Thyroid gland (tissue), 4 donors: ENCODE measurements around the gene PDE1C.

Source experiments
- POLR2A ChIP-seq, 2 donors: fragments of 450-650 bp; IDR thresholded peaks; one replicate each; pipeline ENCODE4 v1.6.1; 2017; ENCODE audit warnings: antibody characterized with exemption in 2 of 2, mild to moderate bottlenecking in 2 of 2, moderate library complexity in 1 of 2
- TF ChIP-seq, protein P1 (sequence below), 6 experiments: fragments of 200-600 bp in 3 of 6; fragments of 450-650 bp in 3 of 6; sonication (generic) in 3 of 6; IDR thresholded peaks; one replicate each; pipeline ENCODE4 v1.5.1; 2016 to 2019; ENCODE audit warnings: antibody characterized with exemption in 6 of 6, mild to moderate bottlenecking in 2 of 6, inconsistent platforms in 1 of 6, moderate library complexity in 1 of 6

DNA sequence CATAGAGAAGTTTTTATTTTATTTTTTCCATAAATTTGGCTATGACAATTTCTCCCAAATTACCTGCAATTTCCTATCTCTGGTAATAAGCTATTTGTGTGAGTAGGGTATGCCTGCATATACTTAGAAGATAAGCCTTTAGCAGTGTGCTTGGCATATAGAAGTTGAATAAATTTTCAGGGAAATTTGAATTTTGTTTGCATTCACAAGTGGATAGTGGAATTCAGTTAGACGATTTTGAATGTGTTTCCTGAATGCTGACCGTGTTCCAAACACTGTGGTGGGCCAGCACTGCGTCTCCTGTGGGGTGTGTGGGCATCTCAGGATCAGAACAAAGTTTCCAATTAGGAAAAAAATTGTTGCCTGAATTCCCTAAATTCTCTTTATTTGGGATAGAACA is 283.9 kb downstream of the PDE1C start:
- TF ChIP-seq, protein P1, sequence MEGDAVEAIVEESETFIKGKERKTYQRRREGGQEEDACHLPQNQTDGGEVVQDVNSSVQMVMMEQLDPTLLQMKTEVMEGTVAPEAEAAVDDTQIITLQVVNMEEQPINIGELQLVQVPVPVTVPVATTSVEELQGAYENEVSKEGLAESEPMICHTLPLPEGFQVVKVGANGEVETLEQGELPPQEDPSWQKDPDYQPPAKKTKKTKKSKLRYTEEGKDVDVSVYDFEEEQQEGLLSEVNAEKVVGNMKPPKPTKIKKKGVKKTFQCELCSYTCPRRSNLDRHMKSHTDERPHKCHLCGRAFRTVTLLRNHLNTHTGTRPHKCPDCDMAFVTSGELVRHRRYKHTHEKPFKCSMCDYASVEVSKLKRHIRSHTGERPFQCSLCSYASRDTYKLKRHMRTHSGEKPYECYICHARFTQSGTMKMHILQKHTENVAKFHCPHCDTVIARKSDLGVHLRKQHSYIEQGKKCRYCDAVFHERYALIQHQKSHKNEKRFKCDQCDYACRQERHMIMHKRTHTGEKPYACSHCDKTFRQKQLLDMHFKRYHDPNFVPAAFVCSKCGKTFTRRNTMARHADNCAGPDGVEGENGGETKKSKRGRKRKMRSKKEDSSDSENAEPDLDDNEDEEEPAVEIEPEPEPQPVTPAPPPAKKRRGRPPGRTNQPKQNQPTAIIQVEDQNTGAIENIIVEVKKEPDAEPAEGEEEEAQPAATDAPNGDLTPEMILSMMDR (IDR thresholded peaks at IDR 0.05): no peak
- no peak for TF ChIP-seq POLR2A (IDR thresholded peaks at IDR 0.05)
